ENCODE results near the gene RASAL1. TPM values are rescaled to one million over a fixed set of nuclear protein-coding genes. Genes with fewer than 3 reads are reported as not detected.

Gene RASAL1
- total RNA-seq, 1 donor = not detected

- Histone ChIP-seq H3K4me2 (ENCODE audit: insufficient read depth, low read length) (no peak overlapping the region), H4K20me1 (ENCODE audit: insufficient read depth, low read length) (no peaks in the 10 kb centered on the region), H3K9me3 (ENCODE audit: low read depth, low read length) (no peaks in the 10 kb centered on the region), H3K4me1 (ENCODE audit: insufficient read depth, low read length) (no peaks in the 10 kb centered on the region), H3K79me2 (ENCODE audit: insufficient read depth, low read length) (no peaks in the 10 kb centered on the region), H3K4me3 (ENCODE audit: insufficient read depth, low read length) (no peak overlapping the region), H3K27ac (ENCODE audit: low read depth, low read length) (no peak overlapping the region), H2AFZ (ENCODE audit: low read length) (no peak overlapping the region), H3K27me3 (ENCODE audit: insufficient read depth, low read length) (peaks cover 6% of the 10 kb centered on the region), H3K36me3 (ENCODE audit: insufficient read depth, low read length) (no peaks in the 10 kb centered on the region)
- no peak for TF ChIP-seq CTCF (IDR thresholded peaks at IDR 0.05; ENCODE audit: extremely low read depth, low read depth, low read length)
- peak; percentile 74 for DNase-seq (ENCODE audit: insufficient read length, low spot score, missing footprints)
Measured at GRCh38 chr12:113112043-113112899, 23.3 kb downstream of the RASAL1 start.

GRCh38 chr12:113111247-113111646 is 24.3 kb downstream of the RASAL1 start:
- no peak for TF ChIP-seq CTCF (IDR thresholded peaks at IDR 0.05; ENCODE audit: extremely low read depth, low read depth, low read length)
- Histone ChIP-seq H3K27ac (ENCODE audit: low read depth, low read length) (no peak overlapping the region), H3K4me2 (ENCODE audit: insufficient read depth, low read length) (no peak overlapping the region), H2AFZ (ENCODE audit: low read length) (no peak overlapping the region), H3K79me2 (ENCODE audit: insufficient read depth, low read length) (no peaks in the 10 kb centered on the region), H3K9me3 (ENCODE audit: low read depth, low read length) (no peaks in the 10 kb centered on the region), H3K4me1 (ENCODE audit: insufficient read depth, low read length) (no peaks in the 10 kb centered on the region), H3K4me3 (ENCODE audit: insufficient read depth, low read length) (no peak overlapping the region), H4K20me1 (ENCODE audit: insufficient read depth, low read length) (no peaks in the 10 kb centered on the region), H3K36me3 (ENCODE audit: insufficient read depth, low read length) (no peaks in the 10 kb centered on the region), H3K27me3 (ENCODE audit: insufficient read depth, low read length) (peaks cover 6% of the 10 kb centered on the region)
- DNase-seq (ENCODE audit: insufficient read length, low spot score, missing footprints) = peak; percentile 27

GRCh38 chr12:113109872-113110599 is 25.5 kb downstream of the RASAL1 start:
- no peak for TF ChIP-seq CTCF (IDR thresholded peaks at IDR 0.05; ENCODE audit: extremely low read depth, low read depth, low read length)
- no peak overlapping the region for H2AFZ ChIP-seq (ENCODE audit: low read length)
- no peaks in the 10 kb centered on the region for H3K36me3 ChIP-seq (ENCODE audit: insufficient read depth, low read length)
- H3K79me2 ChIP-seq (ENCODE audit: insufficient read depth, low read length) = no peaks in the 10 kb centered on the region
- H3K4me1 ChIP-seq (ENCODE audit: insufficient read depth, low read length) = no peaks in the 10 kb centered on the region
- H3K9me3 ChIP-seq (ENCODE audit: low read depth, low read length) = no peaks in the 10 kb centered on the region
- no peaks in the 10 kb centered on the region for H4K20me1 ChIP-seq (ENCODE audit: insufficient read depth, low read length)
- peak; percentile 82 for DNase-seq (ENCODE audit: insufficient read length, low spot score, missing footprints)
- H3K27ac ChIP-seq (ENCODE audit: low read depth, low read length) = no peak overlapping the region
- no peak overlapping the region for H3K4me2 ChIP-seq (ENCODE audit: insufficient read depth, low read length)
- H3K27me3 ChIP-seq (ENCODE audit: insufficient read depth, low read length) = peaks cover 6% of the 10 kb centered on the region
- H3K4me3 ChIP-seq (ENCODE audit: insufficient read depth, low read length) = no peak overlapping the region

- Histone ChIP-seq H4K20me1 (ENCODE audit: insufficient read depth, low read length) (no peaks in the 10 kb centered on the region), H3K36me3 (ENCODE audit: insufficient read depth, low read length) (no peaks in the 10 kb centered on the region), H3K9me3 (ENCODE audit: low read depth, low read length) (no peaks in the 10 kb centered on the region), H3K27ac (ENCODE audit: low read depth, low read length) (no peak overlapping the region), H3K79me2 (ENCODE audit: insufficient read depth, low read length) (no peaks in the 10 kb centered on the region), H2AFZ (ENCODE audit: low read length) (no peak overlapping the region), H3K4me3 (ENCODE audit: insufficient read depth, low read length) (no peak overlapping the region), H3K4me1 (ENCODE audit: insufficient read depth, low read length) (no peaks in the 10 kb centered on the region), H3K4me2 (ENCODE audit: insufficient read depth, low read length) (no peak overlapping the region), H3K27me3 (ENCODE audit: insufficient read depth, low read length) (peaks cover 6% of the 10 kb centered on the region)
- no peak for TF ChIP-seq CTCF (IDR thresholded peaks at IDR 0.05; ENCODE audit: extremely low read depth, low read depth, low read length)
- DNase-seq (ENCODE audit: insufficient read length, low spot score, missing footprints) = peak; percentile 66
Measured at GRCh38 chr12:113109360-113109759, 26.2 kb downstream of the RASAL1 start.

All from osteoblast (primary cell).